ENCODE data around the gene NCAPD2.

NCAPD2 gene

DNA sequence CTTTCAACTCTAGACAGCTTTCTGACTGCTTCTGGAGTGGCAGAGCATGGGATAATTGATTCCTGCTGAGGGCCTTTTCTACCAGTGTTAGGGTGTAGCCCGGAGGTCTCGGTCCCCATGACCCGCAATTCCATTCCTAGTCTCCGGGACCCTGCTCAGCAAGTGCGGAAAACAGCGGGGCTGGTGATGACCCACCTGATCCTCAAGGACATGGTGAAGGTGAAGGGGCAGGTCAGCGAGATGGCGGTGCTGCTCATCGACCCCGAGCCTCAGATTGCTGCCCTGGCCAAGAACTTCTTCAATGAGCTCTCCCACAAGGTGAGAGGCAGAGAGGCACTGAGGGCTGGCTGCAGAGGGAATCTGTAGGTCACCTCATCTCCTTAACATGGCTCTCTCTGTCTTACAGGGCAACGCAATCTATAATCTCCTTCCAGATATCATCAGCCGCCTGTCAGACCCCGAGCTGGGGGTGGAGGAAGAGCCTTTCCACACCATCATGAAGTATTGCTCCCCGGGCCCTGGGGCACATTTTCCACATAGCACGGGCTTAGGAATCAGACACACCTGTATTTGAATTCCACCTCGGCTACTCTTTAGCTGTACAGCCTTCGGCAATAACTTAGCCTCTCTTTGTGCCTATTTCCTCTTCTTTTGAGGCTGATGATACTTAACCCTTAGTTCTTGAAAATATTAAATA lies 34.8 kb downstream of the NCAPD2 start:
- no peak for DNase-seq (ENCODE audit: low read depth)
- no peak overlapping the region for H3K4me3 ChIP-seq (ENCODE audit: low read depth, low read length)
- TF ChIP-seq, protein P1, sequence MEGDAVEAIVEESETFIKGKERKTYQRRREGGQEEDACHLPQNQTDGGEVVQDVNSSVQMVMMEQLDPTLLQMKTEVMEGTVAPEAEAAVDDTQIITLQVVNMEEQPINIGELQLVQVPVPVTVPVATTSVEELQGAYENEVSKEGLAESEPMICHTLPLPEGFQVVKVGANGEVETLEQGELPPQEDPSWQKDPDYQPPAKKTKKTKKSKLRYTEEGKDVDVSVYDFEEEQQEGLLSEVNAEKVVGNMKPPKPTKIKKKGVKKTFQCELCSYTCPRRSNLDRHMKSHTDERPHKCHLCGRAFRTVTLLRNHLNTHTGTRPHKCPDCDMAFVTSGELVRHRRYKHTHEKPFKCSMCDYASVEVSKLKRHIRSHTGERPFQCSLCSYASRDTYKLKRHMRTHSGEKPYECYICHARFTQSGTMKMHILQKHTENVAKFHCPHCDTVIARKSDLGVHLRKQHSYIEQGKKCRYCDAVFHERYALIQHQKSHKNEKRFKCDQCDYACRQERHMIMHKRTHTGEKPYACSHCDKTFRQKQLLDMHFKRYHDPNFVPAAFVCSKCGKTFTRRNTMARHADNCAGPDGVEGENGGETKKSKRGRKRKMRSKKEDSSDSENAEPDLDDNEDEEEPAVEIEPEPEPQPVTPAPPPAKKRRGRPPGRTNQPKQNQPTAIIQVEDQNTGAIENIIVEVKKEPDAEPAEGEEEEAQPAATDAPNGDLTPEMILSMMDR (conservative IDR thresholded peaks at IDR 0.05; ENCODE audit: low read depth, low read length) = no peak

DNA sequence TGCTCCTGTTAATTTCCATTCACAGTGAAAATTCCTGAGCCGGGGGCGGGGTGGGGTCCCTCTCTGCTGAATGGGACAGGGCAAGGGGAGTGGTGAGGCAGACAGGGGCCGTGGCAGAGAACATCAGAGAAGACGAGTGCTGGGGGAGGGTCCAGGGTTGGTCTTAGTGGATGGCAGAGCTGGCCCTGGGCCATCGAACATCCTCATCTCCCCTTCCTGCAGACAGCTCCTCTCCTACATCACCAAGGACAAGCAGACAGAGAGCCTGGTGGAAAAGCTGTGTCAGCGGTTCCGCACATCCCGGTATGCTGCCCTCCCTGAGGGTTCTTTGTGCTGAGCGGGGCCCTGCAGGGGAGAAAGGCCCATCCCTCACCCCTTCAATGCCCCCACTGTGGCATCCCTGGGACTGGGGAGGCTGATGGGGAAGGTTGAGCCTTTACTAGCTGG lies 35.4 kb downstream of the NCAPD2 start:
- H3K4me3 ChIP-seq (ENCODE audit: low read depth, low read length) = no peak overlapping the region
- TF ChIP-seq, protein P1 (conservative IDR thresholded peaks at IDR 0.05; ENCODE audit: low read depth, low read length) = no peak
- no peak for DNase-seq (ENCODE audit: low read depth)

DNA sequence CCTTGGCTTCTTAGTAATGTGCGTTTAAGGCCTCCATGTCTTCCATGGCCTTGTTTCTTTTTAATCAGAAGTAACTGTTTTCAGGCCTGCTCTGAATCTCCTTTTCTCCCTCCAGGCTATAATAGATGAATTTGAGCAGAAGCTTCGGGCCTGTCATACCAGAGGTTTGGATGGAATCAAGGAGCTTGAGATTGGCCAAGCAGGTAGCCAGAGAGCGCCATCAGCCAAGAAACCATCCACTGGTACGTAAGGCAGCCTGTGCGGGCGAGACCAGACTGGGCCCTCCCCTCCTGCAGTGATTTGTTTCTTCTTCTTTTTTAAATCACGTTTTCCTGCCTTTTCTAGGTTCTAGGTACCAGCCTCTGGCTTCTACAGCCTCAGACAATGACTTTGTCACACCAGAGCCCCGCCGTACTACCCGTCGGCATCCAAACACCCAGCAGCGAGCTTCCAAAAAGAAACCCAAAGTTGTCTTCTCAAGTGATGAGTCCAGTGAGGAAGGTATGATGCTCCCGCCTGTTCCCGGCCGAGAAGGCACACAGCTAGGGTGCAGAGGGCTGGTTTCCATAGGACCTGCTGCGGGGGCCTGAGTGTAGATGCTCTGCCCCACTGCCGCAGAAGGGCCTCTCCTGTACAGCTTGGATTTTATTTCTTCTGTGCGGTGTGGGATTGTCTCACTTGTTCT lies 36.8 kb downstream of the NCAPD2 start:
- TF ChIP-seq, protein P1 (conservative IDR thresholded peaks at IDR 0.05; ENCODE audit: low read depth, low read length) = no peak
- H3K4me3 ChIP-seq (ENCODE audit: low read depth, low read length) = no peak overlapping the region
- no peak for DNase-seq (ENCODE audit: low read depth)

DNA sequence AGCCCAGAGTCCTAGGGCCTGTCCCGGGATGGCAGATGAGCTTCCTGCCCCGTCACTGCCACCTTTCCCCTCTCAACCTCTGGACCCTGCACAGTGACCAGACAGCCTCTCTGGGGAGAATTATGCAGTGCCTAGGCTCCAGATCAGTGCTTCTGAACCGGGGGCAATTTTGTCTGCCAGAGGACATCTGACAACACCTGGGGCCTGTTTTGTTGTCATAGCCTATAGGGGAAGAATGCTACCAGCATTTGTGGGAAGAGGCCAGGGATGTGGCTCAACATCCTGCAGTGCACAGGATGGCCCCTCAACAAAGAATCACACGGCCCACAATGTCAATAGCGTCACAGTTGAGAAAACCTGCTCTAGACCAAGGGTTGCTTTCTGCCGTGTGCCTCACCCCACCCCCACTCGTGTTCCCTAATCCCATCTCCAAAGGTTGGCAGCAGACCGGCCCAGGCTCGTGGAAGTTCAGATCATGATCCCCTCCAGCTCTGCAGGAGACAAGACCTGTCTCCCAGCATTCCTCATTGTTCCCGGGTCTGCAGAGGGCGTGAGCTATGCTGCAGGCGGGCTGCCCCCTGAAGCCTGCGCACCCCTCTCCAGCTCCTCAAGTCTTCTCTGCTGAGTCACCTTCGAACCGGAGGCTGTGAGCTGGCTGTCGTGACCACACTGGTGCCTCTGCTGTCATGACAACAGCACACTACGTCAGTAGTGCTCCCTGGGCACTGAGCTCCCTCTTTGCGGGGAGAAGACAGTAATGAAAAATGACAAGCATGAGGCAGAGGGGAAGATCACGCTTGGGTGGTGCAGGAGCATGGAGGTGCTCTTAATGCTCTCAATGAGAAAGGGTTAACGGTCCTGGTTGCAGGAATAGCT lies 38.4 kb downstream of the NCAPD2 start:
- peak overlapping the region; percentile 96 for H3K4me3 ChIP-seq (ENCODE audit: low read depth, low read length)
- TF ChIP-seq, protein P1 (conservative IDR thresholded peaks at IDR 0.05; ENCODE audit: low read depth, low read length) = no peak
- DNase-seq (ENCODE audit: low read depth) = peak; percentile 98

DNA sequence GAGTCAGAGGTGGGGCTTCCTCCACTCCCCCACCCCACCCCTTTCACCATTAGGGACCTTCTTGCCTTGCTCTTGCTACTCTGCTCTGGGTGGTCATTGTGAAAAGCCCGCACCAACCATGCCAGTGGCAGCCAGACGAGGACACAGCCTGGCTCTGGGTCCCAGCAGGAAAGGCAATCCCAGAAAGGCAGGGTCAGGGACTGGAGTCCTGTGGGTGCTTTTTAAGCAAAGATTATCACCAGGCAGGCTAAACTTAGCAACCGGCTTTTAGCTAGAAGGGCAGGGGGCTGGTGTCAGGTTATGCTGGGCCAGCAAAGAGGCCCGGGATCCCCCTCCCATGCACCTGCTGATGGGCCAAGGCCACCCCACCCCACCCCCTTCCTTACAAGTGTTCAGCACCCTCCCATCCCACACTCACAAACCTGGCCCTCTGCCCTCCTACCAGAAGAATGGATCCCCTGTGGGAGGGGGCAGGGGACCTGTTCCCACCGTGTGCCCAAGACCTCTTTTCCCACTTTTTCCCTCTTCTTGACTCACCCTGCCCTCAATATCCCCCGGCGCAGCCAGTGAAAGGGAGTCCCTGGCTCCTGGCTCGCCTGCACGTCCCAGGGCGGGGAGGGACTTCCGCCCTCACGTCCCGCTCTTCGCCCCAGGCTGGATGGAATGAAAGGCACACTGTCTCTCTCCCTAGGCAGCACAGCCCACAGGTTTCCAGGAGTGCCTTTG lies 39.2 kb downstream of the NCAPD2 start:
- TF ChIP-seq, protein P1 (conservative IDR thresholded peaks at IDR 0.05; ENCODE audit: low read depth, low read length) = no peak
- peak overlapping the region; percentile 96 for H3K4me3 ChIP-seq (ENCODE audit: low read depth, low read length)
- peak; percentile 54 for DNase-seq (ENCODE audit: low read depth)

DNA sequence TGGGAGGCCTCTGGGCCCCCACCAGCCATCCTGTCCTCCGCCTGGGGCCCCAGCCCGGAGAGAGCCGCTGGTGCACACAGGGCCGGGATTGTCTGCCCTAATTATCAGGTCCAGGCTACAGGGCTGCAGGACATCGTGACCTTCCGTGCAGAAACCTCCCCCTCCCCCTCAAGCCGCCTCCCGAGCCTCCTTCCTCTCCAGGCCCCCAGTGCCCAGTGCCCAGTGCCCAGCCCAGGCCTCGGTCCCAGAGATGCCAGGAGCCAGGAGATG lies 39.7 kb downstream of the NCAPD2 start:
- H3K4me3 ChIP-seq (ENCODE audit: low read depth, low read length) = peak overlapping the region; percentile 96
- TF ChIP-seq, protein P1 (conservative IDR thresholded peaks at IDR 0.05; ENCODE audit: low read depth, low read length) = no peak
- DNase-seq (ENCODE audit: low read depth) = no peak
